ENCODE measurements around the gene BHLHA9.

DNA sequence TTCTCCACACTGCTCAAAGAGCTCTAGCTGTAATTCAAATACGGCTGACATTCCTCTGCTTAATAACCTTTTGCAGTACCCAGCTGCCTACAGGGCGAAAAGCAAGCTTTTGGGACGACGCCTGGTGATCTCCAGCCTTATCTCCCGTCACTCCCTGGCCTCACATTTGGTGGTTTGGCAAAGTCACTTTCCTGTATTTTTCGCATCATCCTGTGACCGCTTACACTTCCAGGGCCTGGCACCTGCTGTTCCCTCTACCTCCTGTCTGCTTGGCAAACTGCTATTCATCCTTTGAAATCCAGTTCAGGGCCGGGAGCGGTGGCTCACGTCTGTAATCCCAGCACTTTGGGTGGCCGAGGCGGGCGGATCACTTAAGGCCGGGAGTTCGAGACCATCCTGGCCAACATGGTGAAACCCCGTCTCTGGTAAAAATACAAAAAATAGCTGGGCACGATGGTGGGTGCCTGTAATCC lies 2.7 kb upstream of the BHLHA9 start:
- TF ChIP-seq, protein P1, sequence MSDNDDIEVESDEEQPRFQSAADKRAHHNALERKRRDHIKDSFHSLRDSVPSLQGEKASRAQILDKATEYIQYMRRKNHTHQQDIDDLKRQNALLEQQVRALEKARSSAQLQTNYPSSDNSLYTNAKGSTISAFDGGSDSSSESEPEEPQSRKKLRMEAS (IDR thresholded peaks at IDR 0.05), result no peak
- no peak for TF ChIP-seq EP300 (IDR thresholded peaks at IDR 0.05; ENCODE audit: borderline replicate concordance)
- TF ChIP-seq, protein P2, sequence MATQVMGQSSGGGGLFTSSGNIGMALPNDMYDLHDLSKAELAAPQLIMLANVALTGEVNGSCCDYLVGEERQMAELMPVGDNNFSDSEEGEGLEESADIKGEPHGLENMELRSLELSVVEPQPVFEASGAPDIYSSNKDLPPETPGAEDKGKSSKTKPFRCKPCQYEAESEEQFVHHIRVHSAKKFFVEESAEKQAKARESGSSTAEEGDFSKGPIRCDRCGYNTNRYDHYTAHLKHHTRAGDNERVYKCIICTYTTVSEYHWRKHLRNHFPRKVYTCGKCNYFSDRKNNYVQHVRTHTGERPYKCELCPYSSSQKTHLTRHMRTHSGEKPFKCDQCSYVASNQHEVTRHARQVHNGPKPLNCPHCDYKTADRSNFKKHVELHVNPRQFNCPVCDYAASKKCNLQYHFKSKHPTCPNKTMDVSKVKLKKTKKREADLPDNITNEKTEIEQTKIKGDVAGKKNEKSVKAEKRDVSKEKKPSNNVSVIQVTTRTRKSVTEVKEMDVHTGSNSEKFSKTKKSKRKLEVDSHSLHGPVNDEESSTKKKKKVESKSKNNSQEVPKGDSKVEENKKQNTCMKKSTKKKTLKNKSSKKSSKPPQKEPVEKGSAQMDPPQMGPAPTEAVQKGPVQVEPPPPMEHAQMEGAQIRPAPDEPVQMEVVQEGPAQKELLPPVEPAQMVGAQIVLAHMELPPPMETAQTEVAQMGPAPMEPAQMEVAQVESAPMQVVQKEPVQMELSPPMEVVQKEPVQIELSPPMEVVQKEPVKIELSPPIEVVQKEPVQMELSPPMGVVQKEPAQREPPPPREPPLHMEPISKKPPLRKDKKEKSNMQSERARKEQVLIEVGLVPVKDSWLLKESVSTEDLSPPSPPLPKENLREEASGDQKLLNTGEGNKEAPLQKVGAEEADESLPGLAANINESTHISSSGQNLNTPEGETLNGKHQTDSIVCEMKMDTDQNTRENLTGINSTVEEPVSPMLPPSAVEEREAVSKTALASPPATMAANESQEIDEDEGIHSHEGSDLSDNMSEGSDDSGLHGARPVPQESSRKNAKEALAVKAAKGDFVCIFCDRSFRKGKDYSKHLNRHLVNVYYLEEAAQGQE (IDR thresholded peaks at IDR 0.05; ENCODE audit: low read depth), result no peak
- TF ChIP-seq CEBPB (IDR thresholded peaks at IDR 0.05), result no peak
- TF ChIP-seq TAF1 (IDR thresholded peaks at IDR 0.05; ENCODE audit: low read depth), result no peak
- TF ChIP-seq RAD21 (IDR thresholded peaks at IDR 0.05; ENCODE audit: low read depth), result no peak
- TF ChIP-seq YY1 (IDR thresholded peaks at IDR 0.05; ENCODE audit: low read depth), result no peak
